GM06990 (cell line): ENCODE data around the gene DNM1.

Experiments used
- DNase-seq: peaks from one replicate; pipeline ENCODE4 v3.0.0-alpha.2; 2011; ENCODE audit not compliant: insufficient read length; ENCODE audit errors: extremely low read depth
- H3K27me3 ChIP-seq: replicated peaks from 2 replicates; pipeline ENCODE4 v1.6.0; 2011; ENCODE audit warnings: low read length; ENCODE audit not compliant: control insufficient read depth, insufficient read depth
- H3K36me3 ChIP-seq: 2 replicates; pipeline ENCODE4 v1.5.1; 2011; ENCODE audit warnings: low read length; ENCODE audit not compliant: control insufficient read depth, insufficient read depth
- H3K4me3 ChIP-seq: replicated peaks from 2 replicates; pipeline ENCODE4 v1.5.1; 2011; ENCODE audit warnings: low read depth, mild to moderate bottlenecking, control low read depth, low read length
- CTCF ChIP-seq: IDR thresholded peaks from 2 replicates; pipeline ENCODE4 v1.5.1; 2011; ENCODE audit warnings: low read length, control low read depth, mild to moderate bottlenecking, inconsistent platforms; ENCODE audit not compliant: insufficient read depth, poor library complexity, severe bottlenecking

The DNM1 gene

GRCh38 chr9:128205296-128205944 is 2.2 kb downstream of the DNM1 start:
- H3K4me3 ChIP-seq = no peak overlapping the region
- peaks cover 4% of the 10 kb centered on the region for H3K27me3 ChIP-seq
- DNase-seq = no peak
- no peak for TF ChIP-seq CTCF
- H3K36me3 ChIP-seq = no peaks in the 10 kb centered on the region

DNA sequence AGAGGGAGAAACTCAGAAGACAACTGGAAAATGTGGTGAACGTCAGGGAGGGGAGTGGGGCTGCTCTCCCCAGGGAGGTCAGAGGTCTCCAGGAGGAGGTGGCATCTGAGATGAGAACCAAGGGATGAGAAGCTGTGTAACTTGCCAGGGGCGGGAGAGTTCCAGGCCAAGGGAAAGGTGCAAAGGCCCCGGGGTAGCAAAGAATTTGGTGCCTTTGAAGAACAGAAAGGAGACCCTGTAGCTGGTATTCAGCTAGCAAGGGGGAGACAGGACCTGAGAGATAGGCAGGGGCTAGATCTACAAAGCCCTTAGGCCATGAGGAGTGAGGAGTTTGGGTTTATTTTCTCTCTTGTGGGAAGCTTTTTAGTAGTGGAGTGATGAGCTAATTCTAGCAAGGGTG is 3.3 kb downstream of the DNM1 start:
- Histone ChIP-seq H3K36me3 (no peaks in the 10 kb centered on the region), H3K4me3 (no peak overlapping the region), H3K27me3 (peaks cover 4% of the 10 kb centered on the region)
- TF ChIP-seq CTCF = no peak
- no peak for DNase-seq

DNA sequence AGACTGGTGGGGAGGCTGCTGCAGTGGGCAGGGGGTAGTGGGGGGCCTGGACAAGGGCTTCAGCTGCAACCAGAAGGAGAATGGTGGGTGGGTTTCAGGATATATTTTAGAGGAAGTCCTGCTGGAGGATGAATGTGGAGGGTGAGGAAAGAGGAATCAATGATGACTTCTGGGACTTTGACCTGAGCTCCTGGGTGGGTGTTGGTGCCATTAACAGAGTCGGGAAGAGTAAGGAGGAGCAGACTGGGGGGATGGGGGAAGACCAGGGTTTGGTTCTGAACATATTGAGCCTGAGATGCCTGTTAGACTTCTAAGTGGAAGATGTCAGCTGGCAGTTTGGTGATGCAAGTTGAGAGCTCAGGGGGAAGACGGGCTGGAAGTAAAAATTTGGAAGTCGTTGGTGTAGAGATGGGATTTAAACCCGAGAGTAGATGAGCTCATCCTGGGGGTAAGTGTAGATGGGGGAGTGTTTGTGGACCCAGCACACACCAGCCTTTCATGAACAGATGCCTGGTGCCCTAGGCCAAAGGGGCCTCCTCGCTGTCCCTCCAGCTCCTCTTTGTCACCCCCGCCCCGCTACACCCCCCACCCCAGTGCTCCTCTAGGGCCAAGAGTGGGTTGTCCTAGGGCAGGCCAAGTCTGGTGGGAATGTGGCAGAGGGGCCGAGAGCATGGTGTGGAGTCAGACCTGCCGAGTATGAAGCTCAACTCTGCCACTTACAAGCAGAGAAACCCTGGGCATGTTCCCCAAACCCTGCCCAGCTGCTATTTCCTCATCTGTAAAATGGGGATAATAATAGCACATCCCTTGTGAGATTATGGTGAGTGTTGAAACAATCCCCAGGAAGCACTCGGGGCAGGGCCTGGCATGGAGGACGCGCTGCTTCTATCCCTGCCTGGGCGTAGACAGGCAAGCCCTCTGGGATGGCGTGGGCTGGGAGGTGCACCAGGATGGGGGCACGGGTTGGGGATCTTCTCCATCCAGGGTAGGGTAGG is 4.0 kb downstream of the DNM1 start:
- no peak overlapping the region for H3K4me3 ChIP-seq
- no peak for DNase-seq
- no peak for TF ChIP-seq CTCF
- no peaks in the 10 kb centered on the region for H3K36me3 ChIP-seq
- peaks cover 4% of the 10 kb centered on the region for H3K27me3 ChIP-seq

GRCh38 chr9:128208386-128208785 is 5.2 kb downstream of the DNM1 start:
- Histone ChIP-seq H3K36me3 (no peaks in the 10 kb centered on the region), H3K27me3 (peaks cover 4% of the 10 kb centered on the region), H3K4me3 (no peak overlapping the region)
- no peak for DNase-seq
- TF ChIP-seq CTCF = no peak

DNA sequence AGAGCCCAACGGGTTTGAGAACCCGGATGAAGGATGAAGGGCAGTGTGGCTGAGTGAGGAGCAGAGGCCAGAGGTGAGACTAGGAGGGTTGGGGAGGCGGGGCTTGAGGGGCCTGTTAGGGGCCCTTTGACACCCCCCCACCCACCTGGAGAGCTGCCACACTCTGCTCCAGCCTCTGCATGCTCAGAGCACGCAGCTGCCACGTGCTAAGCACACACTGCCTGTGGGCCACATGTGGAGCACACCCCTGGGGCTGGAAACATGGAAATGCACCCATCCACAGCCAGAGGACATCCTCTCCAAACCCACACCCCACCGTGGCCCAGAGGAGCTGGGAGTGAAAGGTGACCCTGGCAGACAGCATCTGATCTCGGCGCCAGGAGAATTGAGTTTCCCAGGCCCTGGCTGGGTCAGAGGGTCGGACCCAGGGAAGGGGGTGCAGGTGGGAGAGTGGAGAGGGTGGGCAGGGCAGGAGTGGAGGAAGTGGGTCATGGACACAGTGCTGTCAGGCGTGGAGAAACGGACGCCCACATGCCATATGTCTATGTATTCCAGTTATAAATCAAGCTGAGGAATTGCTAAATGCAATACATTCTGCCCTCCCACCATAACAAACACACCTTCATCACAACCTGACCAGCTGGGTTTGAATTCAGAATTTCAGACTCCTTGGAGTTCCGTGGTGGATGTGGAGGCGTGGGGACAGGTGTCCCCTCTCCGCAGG is 5.9 kb downstream of the DNM1 start:
- H3K4me3 ChIP-seq = no peak overlapping the region
- DNase-seq = no peak
- peaks cover 4% of the 10 kb centered on the region for H3K27me3 ChIP-seq
- TF ChIP-seq CTCF = no peak
- no peaks in the 10 kb centered on the region for H3K36me3 ChIP-seq
